ENCODE results near the gene TMEM253.

GRCh38 chr14:21086908-21087293, 14.0 kb upstream of the TMEM253 start:
- TF ChIP-seq EZH2 (IDR thresholded peaks at IDR 0.05), result no peak
- TF ChIP-seq POLR2AphosphoS5 (IDR thresholded peaks at IDR 0.05; ENCODE audit: borderline replicate concordance, low read depth, low read length), result no peak

Measured in SK-N-MC (cell line).